Measurements from ENCODE around the gene GADL1.

The GADL1 gene

GRCh38 chr3:30875505-30875904, 19.0 kb downstream of the GADL1 start:
- DNase-seq: no peak

DNA sequence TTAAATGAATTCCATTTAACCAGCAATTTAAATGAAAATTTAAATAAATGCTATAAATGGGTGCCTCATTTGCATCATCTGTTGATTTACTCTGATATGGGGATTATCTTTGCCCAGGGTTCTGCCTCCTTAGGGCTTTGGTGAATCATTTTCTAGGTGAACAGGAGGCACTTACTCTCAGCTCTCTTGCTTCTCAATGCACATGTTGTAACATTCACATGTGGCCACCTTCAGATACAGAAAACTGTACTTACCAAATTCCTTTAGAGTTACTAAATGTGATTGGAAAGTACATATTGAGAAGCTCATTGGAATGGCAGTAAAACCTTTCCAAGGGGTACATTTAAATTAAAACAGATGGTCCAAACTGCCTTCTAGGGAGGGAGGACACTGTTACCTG, 20.8 kb downstream of the GADL1 start:
- DNase-seq: no peak

DNA sequence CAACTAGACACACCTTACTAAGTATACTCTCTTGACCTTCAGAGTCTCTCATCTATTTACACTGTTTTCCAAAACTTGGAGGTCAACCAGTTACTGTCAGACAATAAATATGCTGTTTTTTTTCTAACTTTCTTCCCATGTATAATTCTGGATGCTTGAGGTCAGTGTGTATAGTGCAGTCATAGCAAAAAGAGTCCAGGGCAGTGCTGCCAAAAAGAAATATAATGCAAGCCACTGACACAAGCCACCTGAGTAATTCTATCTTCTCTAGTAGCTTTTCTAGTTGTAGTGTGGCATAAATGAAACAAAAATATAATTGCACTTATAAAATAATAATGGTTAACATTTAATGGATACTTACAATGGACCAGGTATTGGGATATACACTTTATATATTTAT, 21.6 kb downstream of the GADL1 start:
- no peak for DNase-seq

- DNase-seq: no peak
These were observed 22.7 kb downstream of the GADL1 start for GRCh38 chr3:30871720-30872119.

GRCh38 chr3:30864836-30865235, 29.6 kb downstream of the GADL1 start:
- DNase-seq: no peak

DNA sequence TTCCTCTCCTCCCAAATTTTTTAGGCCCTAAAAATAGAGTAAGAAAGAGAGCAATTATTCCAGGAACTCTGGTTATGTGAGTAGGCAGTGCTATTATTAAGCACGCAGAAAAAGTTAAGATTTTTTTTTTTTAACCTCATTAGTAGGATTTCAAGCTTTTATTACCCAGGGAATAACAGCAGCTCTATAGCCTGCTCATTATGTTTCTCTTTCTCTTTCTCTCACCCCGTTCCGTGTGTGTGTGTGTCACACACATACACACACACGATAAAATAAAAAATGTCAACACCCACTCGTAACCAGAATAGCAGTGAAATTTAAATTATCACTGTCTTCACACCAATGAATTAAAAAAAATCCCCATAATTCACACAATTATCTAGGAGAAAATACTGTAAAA, 30.3 kb downstream of the GADL1 start:
- no peak for DNase-seq

DNA sequence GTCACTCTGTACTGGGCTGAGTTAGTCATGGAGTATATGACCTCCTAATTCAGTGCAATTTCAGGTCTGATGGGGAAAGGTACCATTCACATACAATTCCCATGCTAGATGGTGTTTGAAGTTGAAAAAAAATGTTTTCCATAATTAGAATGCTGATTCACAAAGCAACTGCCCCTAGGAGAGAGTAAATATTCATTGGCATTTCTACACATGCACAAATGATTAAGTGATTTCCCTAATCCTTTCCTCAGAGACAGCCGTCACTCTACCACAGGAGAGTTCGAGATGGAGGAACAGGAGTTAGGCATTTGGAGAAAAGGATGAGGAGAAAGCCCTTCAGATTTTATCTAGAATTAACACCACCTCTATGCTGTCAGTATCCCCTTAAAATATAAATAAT, 32.5 kb downstream of the GADL1 start:
- no peak for DNase-seq

- no peak for DNase-seq
These were observed 35.5 kb downstream of the GADL1 start for GRCh38 chr3:30858894-30859389.

DNA sequence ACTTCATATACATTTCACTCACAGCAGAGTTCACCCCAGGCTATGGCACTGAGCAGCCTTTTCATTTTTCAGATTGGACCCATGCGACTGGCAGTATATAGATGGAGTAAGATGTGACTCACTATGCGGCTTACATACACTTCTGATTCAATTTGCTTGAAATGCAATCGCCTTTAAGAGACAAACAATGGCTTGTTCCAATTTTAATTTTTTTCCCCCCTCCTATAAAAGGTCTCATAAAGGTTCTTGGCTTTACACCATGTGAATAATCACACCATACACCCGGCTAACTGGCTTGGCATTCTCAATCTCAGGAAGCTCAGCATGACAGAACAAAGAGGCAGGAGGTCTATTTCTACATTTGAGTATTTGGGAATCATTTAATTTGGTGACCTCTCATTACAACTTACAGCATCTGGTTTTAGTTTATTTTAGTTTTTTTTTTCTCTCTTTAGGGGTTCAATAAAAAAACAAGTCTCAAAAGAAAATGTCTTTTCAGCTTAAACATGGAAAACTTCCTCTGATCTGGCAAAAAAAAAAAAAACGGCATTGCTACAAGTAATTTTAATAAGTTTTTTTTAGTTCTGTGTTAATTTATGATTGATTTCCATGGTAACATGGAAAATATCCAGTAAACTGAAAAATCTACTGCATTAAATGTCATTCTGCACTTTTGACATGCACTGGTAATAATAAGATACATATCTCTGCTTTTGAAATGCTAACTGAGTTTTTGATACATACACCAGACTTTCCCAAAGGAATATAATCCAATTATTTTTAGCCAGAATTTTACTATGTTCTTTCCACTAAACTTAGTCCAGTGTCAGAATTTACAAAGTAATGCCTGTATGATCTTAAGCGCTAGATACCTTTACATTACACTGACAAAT, 38.8 kb downstream of the GADL1 start:
- DNase-seq: no peak

DNA sequence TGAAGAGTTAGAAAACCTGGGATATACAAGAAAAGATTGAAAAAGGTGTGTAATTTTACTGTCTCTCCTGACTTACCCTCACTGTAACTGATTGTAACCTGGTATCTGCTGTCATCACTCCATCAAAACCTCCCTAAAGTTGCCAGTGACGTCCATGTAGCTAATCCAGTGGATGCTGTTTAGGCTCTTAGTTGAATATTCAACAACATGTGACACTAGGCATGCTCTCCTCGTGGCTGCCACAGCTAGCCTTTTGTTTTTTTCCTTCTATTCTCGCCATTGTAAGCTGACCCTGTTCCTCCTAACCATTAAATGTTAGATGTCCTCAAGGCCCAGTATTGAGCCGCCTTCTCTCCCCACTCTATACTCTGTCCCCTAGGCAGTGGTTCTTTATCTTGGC, 41.6 kb downstream of the GADL1 start:
- DNase-seq: no peak

GRCh38 chr3:30848087-30848779, 46.2 kb downstream of the GADL1 start:
- no peak for DNase-seq

- DNase-seq: no peak
These were observed 46.9 kb downstream of the GADL1 start for GRCh38 chr3:30847592-30847991.

GRCh38 chr3:30845606-30846005, 48.9 kb downstream of the GADL1 start:
- DNase-seq: no peak

DNA sequence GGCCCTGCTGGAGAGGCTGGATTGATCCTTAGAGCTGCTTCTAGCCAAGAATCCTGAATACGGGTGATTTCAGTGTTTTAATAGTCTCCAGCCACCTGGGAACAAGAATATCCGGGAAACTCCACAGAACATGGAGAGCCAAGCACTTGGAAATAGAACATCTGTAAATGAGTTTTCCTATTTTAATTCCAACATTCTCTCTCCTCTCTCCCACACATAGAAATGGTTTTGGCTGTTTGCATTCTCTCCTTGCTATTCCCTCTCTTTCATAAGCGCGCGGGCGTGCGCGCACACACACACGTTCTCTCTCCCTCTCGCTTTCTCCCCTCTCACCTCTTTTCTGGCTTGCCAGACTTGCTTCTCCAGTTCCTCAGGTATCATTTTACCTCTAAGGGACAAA, 50.6 kb downstream of the GADL1 start:
- DNase-seq: no peak

- no peak for DNase-seq
These were observed 58.3 kb downstream of the GADL1 start for GRCh38 chr3:30836141-30836540.

DNA sequence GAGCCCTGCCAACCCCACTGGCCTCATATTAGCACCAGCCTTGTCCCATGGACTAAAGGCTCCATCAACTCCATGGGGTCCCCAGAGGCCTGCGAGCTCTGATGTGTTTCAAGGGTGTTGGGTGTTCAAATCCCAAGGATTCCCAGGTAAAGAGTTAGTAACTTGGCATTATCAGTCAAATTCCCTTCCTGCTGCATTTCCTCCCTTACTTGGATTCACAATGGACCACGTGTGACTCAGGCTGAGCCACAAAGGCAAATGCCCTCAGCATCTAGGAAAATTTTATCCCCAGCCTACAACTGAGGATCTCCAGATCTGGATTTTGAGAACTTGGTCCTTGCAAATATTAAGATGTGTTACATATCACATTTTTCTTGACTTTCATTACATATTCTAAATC, 58.8 kb downstream of the GADL1 start:
- DNase-seq: no peak

DNA sequence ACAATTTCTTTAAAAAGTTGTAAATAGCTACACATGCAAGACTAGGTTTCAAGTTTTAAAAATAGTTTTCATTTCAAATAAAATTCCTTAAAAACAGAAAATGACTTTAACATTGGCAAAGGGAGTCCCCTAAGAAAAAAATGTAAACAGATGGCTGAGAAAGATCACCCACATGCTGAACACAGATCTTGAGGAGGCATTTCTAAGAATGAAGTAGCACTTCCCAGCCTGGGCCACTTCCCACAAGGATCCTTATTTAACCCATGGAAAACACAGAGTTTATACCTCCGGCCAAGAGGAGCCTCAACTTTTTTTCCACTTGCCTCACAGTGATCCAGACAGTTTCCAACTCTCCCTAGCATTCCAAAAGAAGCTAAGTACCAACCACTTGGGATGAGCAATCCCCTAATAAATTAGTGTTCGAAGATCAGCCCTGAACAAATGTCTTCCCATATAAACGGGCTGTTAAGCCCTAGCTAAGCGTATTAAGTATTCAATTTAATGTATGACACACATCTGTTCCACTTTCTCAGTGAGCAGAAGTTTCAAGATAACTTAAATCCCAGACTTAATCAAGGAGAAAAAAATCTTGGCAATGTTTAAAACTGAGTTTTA, 61.4 kb downstream of the GADL1 start:
- no peak for DNase-seq

DNA sequence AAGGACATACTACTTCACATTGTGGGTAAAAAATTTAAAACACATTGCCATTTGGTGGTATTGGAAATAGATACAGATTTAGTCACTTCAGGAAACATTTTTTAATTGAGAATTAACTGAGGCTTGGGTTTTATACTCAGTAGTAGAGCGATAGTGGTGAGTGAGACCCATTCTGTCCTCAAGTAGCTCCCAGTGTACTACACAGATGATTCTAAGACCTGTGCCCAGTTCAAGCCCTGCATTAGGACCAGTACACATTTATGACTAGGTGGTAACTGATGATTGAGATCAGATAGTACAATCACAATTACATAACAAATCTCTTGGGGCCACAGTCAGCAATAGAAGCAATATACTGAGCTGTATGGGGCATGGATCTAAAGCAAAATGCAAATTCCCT, 67.4 kb downstream of the GADL1 start:
- no peak for DNase-seq

DNA sequence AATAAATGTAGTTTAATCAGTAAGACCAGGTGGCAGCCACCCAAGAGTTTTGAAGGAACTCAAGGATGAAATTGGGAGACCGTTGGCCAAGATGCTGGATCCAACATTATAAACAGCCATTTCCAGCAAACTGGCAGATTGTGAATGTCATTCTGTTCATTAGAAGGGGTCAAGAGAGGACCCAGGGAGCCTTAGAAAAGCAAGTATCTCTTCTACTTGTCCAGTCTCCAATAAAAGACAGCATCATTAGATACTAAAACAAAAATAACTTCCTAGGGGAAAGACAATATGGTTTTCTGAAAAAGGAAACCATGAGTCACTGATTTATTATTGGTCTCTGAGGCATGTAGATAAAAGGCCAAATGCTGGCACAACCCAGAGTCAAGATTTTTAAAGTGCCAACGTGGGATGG, 67.9 kb downstream of the GADL1 start:
- DNase-seq: no peak

DNA sequence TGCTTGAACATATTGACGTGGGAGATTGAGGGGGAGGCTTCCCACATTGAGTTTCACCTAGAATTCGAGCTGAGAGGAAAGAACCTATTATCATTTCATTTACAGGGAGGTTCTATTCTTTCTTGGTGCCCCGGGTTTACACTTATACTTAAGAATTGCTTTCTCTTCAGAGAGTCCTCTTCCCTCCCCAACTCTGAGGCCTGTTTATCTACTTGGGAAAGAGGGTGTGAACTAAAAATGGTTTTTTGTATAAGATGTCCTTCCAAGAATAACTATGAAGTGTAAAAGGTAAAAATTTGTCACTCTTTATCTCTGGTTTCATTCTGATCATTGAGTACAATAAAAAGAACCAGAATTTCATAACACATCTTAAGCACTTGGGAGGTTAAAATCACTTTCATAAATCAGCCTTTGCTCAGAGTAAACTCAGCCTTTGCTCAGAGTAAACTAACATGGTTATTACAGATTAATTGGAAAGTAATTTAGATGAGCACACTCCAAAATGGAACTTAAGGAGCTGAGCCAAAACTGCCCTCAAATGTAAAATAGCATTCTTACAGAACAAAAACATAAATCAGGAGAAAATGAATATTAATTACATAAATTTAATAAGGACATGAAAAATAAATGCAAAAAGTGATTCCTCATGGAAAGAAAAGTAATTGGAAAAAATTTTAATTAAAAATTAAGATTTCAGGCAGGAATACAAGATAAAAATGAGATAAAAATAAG, 75.2 kb downstream of the GADL1 start:
- no peak for DNase-seq

DNA sequence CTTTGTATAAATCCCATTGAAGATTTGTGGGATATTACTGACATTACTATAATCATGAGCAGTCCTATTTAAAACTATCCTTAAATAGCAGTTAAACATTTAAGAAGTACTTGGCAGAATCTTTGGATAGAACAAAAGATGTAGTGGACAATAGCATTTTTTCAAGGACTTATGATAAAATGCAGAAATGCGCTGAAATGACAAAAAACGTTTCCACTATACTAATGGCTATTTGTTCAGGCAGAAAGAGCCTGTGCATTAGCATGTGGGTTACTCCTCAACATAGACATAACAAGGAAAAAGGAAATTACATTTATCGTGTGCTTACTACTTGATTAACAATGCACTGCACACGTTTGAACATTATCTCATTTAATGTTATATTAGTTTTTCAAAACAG, 80.7 kb downstream of the GADL1 start:
- DNase-seq: no peak

GRCh38 chr3:30811151-30811795, 83.2 kb downstream of the GADL1 start:
- no peak for DNase-seq

- no peak for DNase-seq
These were observed 83.8 kb downstream of the GADL1 start for GRCh38 chr3:30810625-30811024.
